NB4 (cell line): ENCODE data around the gene SDC3.

Experiments used
- DNase-seq: peaks from one replicate; pipeline ENCODE4 v3.0.0; 2010; ENCODE audit warnings: low read depth
- H3K4me3 ChIP-seq: one replicate; pipeline ENCODE4 v1.5.1; 2011; ENCODE audit warnings: mild to moderate bottlenecking, low read depth, low read length, moderate library complexity
- CTCF ChIP-seq: IDR thresholded peaks from one replicate; pipeline ENCODE4 v1.5.1; 2012; ENCODE audit warnings: low read depth, low read length
- MAX ChIP-seq: IDR thresholded peaks from 2 replicates; pipeline ENCODE4 v1.6.1; 2011; ENCODE audit warnings: low read depth, low read length
- MYC ChIP-seq: IDR thresholded peaks from 2 replicates; pipeline ENCODE4 v1.6.1; 2011; ENCODE audit warnings: low read depth, low read length
- POLR2A ChIP-seq: IDR thresholded peaks from 2 replicates; pipeline ENCODE4 v1.6.1; 2011; ENCODE audit warnings: mild to moderate bottlenecking; ENCODE audit not compliant: insufficient read length; ENCODE audit errors: extremely low read depth

The SDC3 gene

GRCh38 chr1:30860320-30860652 lies 48.3 kb downstream of the SDC3 start:
- no peak overlapping the region for H3K4me3 ChIP-seq
- no peak for DNase-seq
- TF ChIP-seq POLR2A = no peak

GRCh38 chr1:30857964-30858363 lies 50.6 kb downstream of the SDC3 start:
- DNase-seq = no peak
- H3K4me3 ChIP-seq = no peak overlapping the region
- no peak for TF ChIP-seq MYC
- no peak for TF ChIP-seq CTCF
- TF ChIP-seq POLR2A = no peak
- TF ChIP-seq MAX = no peak

DNA sequence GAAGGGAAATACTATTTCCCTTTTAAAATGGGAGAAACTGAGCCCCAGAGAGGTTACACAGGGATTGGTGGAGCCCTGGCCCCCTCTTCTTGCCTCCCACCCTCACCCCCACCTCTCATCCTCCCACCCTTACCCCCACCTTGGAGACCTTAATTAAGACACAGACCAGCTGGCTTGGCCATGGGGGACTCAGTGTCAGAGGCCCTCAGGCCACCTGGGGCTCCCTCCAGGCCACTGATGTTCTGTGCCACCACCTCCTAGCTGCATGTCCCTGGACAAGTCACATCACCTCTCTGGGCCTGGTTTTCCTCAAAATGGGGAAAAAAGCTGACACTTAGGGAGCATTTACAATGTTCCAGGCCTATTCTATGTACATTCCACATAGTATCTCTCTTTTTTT lies 51.5 kb downstream of the SDC3 start:
- no peak for TF ChIP-seq CTCF
- no peak for TF ChIP-seq MAX
- TF ChIP-seq MYC = no peak
- no peak for TF ChIP-seq POLR2A
- no peak overlapping the region for H3K4me3 ChIP-seq
- no peak for DNase-seq

- DNase-seq = no peak
- H3K4me3 ChIP-seq = no peak overlapping the region
- TF ChIP-seq POLR2A (no peak), MAX (no peak), MYC (no peak), CTCF (no peak)
These were observed 52.2 kb downstream of the SDC3 start for GRCh38 chr1:30856260-30856790.

DNA sequence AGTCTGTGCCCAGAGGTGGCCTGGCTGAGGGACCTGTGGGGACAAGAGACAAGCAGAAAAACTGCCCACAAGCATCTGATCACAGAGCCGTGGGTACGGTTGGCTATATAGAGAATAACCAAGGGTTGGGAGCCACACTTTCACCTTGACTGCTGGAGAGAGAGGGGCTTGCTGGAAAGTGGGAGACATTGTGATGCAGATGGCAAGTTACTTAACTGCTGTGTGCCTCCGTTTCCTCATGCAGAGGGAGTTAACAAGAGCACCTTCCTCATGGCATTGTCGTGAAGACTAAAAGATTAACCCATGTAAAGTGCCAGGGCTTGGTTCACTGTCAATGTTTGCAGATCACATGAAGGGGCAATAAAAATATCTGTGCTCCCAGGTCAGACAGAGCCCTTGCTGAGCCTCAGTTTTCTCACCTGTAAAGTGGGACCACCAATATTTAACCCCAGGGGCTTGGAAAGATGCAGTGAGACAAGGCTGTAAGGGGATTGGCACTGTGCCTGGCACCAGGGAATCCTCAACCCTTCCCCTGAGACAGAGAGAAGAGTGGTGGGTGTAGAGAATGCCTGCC lies 52.8 kb downstream of the SDC3 start:
- no peak overlapping the region for H3K4me3 ChIP-seq
- TF ChIP-seq MYC (no peak), MAX (no peak)
- DNase-seq = no peak

- no peak overlapping the region for H3K4me3 ChIP-seq
- no peak for DNase-seq
- no peak for TF ChIP-seq POLR2A
- no peak for TF ChIP-seq CTCF
- no peak for TF ChIP-seq MYC
- no peak for TF ChIP-seq MAX
These were observed 55.2 kb downstream of the SDC3 start for GRCh38 chr1:30853350-30853749.

DNA sequence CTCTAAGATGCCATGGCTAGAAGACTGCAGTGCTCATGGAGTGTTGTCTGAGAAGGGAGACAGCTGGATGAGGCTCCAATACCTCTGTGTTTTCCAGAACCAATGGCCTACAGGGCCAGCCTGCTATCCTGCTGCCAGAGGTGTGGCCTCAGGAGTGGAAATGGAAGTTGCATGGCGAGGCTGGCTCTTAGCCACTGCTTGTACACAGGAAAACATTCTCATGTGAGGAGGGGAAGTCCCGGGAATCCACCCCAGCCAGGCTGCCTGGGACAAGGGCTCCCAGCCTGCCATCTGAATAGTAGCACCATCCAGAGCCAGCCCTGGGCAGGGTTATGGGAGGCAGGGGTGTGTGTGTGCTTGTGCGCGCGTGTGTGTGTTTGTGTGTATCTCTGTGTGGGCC lies 56.5 kb downstream of the SDC3 start:
- no peak for DNase-seq
- no peak for TF ChIP-seq POLR2A
- TF ChIP-seq MAX = no peak
- no peak for TF ChIP-seq CTCF
- no peak for TF ChIP-seq MYC
- H3K4me3 ChIP-seq = no peak overlapping the region
